Neuronal stem cell (in vitro differentiated cells): ENCODE measurements around the gene FGF11.

Source experiments
- DNase-seq: peaks from one replicate; pipeline ENCODE4 v3.0.0-alpha.2; 2013; ENCODE audit warnings: low spot score
- H2AFZ ChIP-seq: one replicate; pipeline ENCODE4 v1.6.1; 2013; ENCODE audit warnings: mild to moderate bottlenecking, low read length, inconsistent platforms
- H2AK5ac ChIP-seq: 2 replicates; pipeline ENCODE4 v1.6.1; 2013; ENCODE audit warnings: low read depth, mild to moderate bottlenecking, inconsistent platforms, low read length, moderate library complexity, mixed read lengths
- H2BK120ac ChIP-seq: 2 replicates; pipeline ENCODE4 v1.6.1; 2013; ENCODE audit warnings: low read depth, mild to moderate bottlenecking, inconsistent platforms, low read length, moderate library complexity, mixed read lengths
- H2BK12ac ChIP-seq: one replicate; pipeline ENCODE4 v1.6.1; 2013; ENCODE audit warnings: low read length, inconsistent platforms
- H2BK15ac ChIP-seq: 2 replicates; pipeline ENCODE4 v1.6.1; 2013; ENCODE audit warnings: mild to moderate bottlenecking, low read length, inconsistent platforms, mixed read lengths
- H2BK5ac ChIP-seq: one replicate; pipeline ENCODE4 v1.6.1; 2013; ENCODE audit warnings: inconsistent platforms, mild to moderate bottlenecking, low read length, moderate library complexity
- H3K14ac ChIP-seq: one replicate; pipeline ENCODE4 v1.6.1; 2013; ENCODE audit warnings: low read length, inconsistent platforms
- H3K18ac ChIP-seq: 2 replicates; pipeline ENCODE4 v1.6.1; 2013; ENCODE audit warnings: low read length, inconsistent platforms
- H3K23ac ChIP-seq: 2 replicates; pipeline ENCODE4 v1.6.1; 2013; ENCODE audit warnings: low read depth, mild to moderate bottlenecking, mixed read lengths, low read length, inconsistent platforms; ENCODE audit not compliant: poor library complexity
- H3K27ac ChIP-seq: replicated peaks from 3 replicates; pipeline ENCODE4 v1.5.1; 2013; ENCODE audit warnings: low read length, inconsistent platforms
- H3K27me3 ChIP-seq, 3 experiments: 2 replicates each; pipeline ENCODE4 v1.6.1; 2013; ENCODE audit warnings: low read length in 3 of 3, mild to moderate bottlenecking in 2 of 3, inconsistent platforms in 1 of 3, low read depth in 1 of 3, mixed read lengths in 1 of 3, moderate library complexity in 1 of 3; ENCODE audit not compliant: control insufficient read depth in 3 of 3, insufficient read depth in 3 of 3
- H3K36me3 ChIP-seq, 2 donors: replicated peaks in 1 of 2; 2 replicates each; pipeline ENCODE4 v1.6.1; 2013; ENCODE audit warnings: low read length in 2 of 2; ENCODE audit not compliant: control insufficient read depth in 2 of 2, insufficient read depth in 2 of 2
- H3K4ac ChIP-seq: 2 replicates; pipeline ENCODE4 v1.6.1; 2013; ENCODE audit warnings: inconsistent platforms, mild to moderate bottlenecking, low read length, moderate library complexity
- H3K4me1 ChIP-seq, 2 donors: 1 replicate in 1 of 2; 2 replicates in 1 of 2; pipeline ENCODE4 v1.6.1; 2013; ENCODE audit warnings: low read length in 2 of 2, low read depth in 1 of 2; ENCODE audit not compliant: control insufficient read depth in 2 of 2, insufficient read depth in 1 of 2
- H3K4me2 ChIP-seq: one replicate; pipeline ENCODE4 v1.6.1; 2013; ENCODE audit warnings: mild to moderate bottlenecking, low read length, inconsistent platforms; ENCODE audit not compliant: insufficient read depth, poor library complexity, severe bottlenecking
- H3K4me3 ChIP-seq, 2 donors: 2 replicates each; pipeline ENCODE4 v1.5.1; 2013; ENCODE audit warnings: low read length in 2 of 2, mild to moderate bottlenecking in 2 of 2, inconsistent platforms in 1 of 2, moderate library complexity in 1 of 2
- H3K79me1 ChIP-seq: one replicate; pipeline ENCODE4 v1.6.1; 2013; ENCODE audit warnings: low read depth, mild to moderate bottlenecking, inconsistent platforms, low read length, moderate library complexity
- H3K9ac ChIP-seq: one replicate; pipeline ENCODE4 v1.6.1; 2013; ENCODE audit warnings: mild to moderate bottlenecking, low read depth, low read length, inconsistent platforms; ENCODE audit not compliant: poor library complexity
- H3K9me3 ChIP-seq, 2 donors: replicated peaks in 1 of 2; 2 replicates each; pipeline versions ENCODE3 to v1.6.1; 2013; ENCODE audit warnings: low read length in 2 of 2, mild to moderate bottlenecking in 2 of 2, inconsistent platforms in 1 of 2, low read depth in 1 of 2, mixed read lengths in 1 of 2, moderate library complexity in 1 of 2; ENCODE audit not compliant: control insufficient read depth in 2 of 2, insufficient read depth in 1 of 2
- H4K8ac ChIP-seq: one replicate; pipeline ENCODE4 v1.6.1; 2013; ENCODE audit warnings: low read depth, mild to moderate bottlenecking, inconsistent platforms, low read length, moderate library complexity
- H4K91ac ChIP-seq: one replicate; pipeline ENCODE4 v1.6.1; 2013; ENCODE audit warnings: low read length, low read depth, mild to moderate bottlenecking, inconsistent platforms; ENCODE audit not compliant: poor library complexity
- WGBS, 2 donors: extraction: QIAGEN DNeasy Blood & Tissue Kit; methylation state at CpG; one replicate each; pipeline ENCODE4 v1.1.7; 2013; ENCODE audit warnings: missing lambda C conversion rate in 2 of 2, mixed read lengths in 1 of 2; ENCODE audit not compliant: insufficient read length in 2 of 2, insufficient replicate concordance in 1 of 2; ENCODE audit errors: extremely low coverage in 2 of 2; 5-methylcytosine and 5-hydroxymethylcytosine counted together

Gene FGF11

DNA sequence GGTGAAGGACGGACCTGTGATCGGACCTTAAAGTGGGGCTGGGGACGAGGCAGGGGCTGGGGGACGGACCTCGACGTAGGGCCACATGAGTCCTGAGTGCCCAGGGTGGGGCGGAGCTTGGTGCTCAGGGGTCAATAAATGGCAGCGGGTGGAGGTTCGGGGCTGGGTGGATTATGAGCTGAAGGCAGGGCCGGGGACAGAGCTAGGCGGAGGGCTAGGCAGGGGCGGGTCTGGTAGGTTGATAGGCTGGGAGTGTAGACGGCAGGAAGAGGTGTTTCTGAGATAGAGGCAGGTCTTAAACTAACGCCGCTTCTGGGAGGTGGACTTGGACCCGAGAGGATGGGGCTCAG, 6.3 kb downstream of the FGF11 start:
- Histone ChIP-seq H3K27ac (peak overlapping the region; percentile 37), H3K4me2 (peak overlapping the region; percentile 95)

GRCh38 chr17:7448461-7448860, 9.1 kb downstream of the FGF11 start:
- WGBS, 2 donors = no CpG with 5 or more reads among the region's 7 CpGs
- Histone ChIP-seq H3K23ac (no peak overlapping the region), H3K4me3 (no peak overlapping the region), H3K9me3 (peaks cover 1 to 5% of the 10 kb centered on the region in 2 donors), H3K4me1 (peaks cover 6 to 13% of the 10 kb centered on the region in 2 donors), H3K79me1 (peaks cover 2% of the 10 kb centered on the region), H2AK5ac (no peak overlapping the region), H2AFZ (no peak overlapping the region), H3K4ac (no peak overlapping the region), H2BK5ac (no peak overlapping the region), H3K4me2 (no peak overlapping the region), H2BK12ac (no peak overlapping the region), H4K91ac (no peak overlapping the region), H3K27ac (no peak overlapping the region), H3K36me3 (no peaks in the 10 kb centered on the region), H2BK15ac (no peak overlapping the region), H4K8ac (no peak overlapping the region), H2BK120ac (no peak overlapping the region), H3K18ac (no peak overlapping the region), H3K14ac (no peak overlapping the region), H3K27me3 (peaks cover 0 to 12% (median 6%) of the 10 kb centered on the region in 3 experiments), H3K9ac (no peak overlapping the region)
- DNase-seq = no peak

More for the DNA sequence above, 6.3 kb downstream of the FGF11 start:
- no CpG with 5 or more reads among the region's 16 CpGs for WGBS, 2 donors
- Histone ChIP-seq H2AFZ (peak overlapping the region; percentile 97), H2BK15ac (no peak overlapping the region), H3K27me3 (peaks cover 0 to 15% (median 6%) of the 10 kb centered on the region in 3 experiments), H3K14ac (no peak overlapping the region), H2BK12ac (no peak overlapping the region), H3K4ac (no peak overlapping the region), H4K91ac (no peak overlapping the region), H2AK5ac (peak overlapping the region; percentile 23), H2BK120ac (no peak overlapping the region), H3K4me3 (peak overlapping the region; percentile 45 to 62), H3K18ac (peak overlapping the region; percentile 95), H3K4me1 (peaks cover 11 to 22% of the 10 kb centered on the region in 2 donors), H2BK5ac (no peak overlapping the region), H3K23ac (peak overlapping the region; percentile 52), H3K9me3 (peaks cover 1 to 5% of the 10 kb centered on the region in 2 donors), H4K8ac (no peak overlapping the region), H3K79me1 (peaks cover 2% of the 10 kb centered on the region), H3K36me3 (no peaks in the 10 kb centered on the region), H3K9ac (peak overlapping the region; percentile 71)
- peak; percentile 54 for DNase-seq

- H3K23ac ChIP-seq = no peak overlapping the region
- H3K4me2 ChIP-seq = no peak overlapping the region
- H4K91ac ChIP-seq = no peak overlapping the region
- H2BK12ac ChIP-seq = no peak overlapping the region
- no peak overlapping the region for H3K4me3 ChIP-seq
- no peak overlapping the region for H3K14ac ChIP-seq
- no peak overlapping the region for H3K9ac ChIP-seq
- H3K4me1 ChIP-seq = peaks cover 0 to 10% of the 10 kb centered on the region in 2 donors
- peaks cover 5% of the 10 kb centered on the region for H3K79me1 ChIP-seq
- no peak overlapping the region for H3K18ac ChIP-seq
- H4K8ac ChIP-seq = no peak overlapping the region
- H2AFZ ChIP-seq = no peak overlapping the region
- peaks cover 0 to 4% of the 10 kb centered on the region in 2 donors for H3K9me3 ChIP-seq
- H2BK5ac ChIP-seq = no peak overlapping the region
- no CpG with 5 or more reads among the region's 3 CpGs for WGBS, 2 donors
- no peak overlapping the region for H2BK120ac ChIP-seq
- peaks cover 3 to 25% of the 10 kb centered on the region in 2 donors for H3K36me3 ChIP-seq
- H3K4ac ChIP-seq = no peak overlapping the region
- H2BK15ac ChIP-seq = no peak overlapping the region
- H3K27me3 ChIP-seq = no peaks in the 10 kb centered on the region
- H3K27ac ChIP-seq = no peak overlapping the region
- DNase-seq = no peak
- no peak overlapping the region for H2AK5ac ChIP-seq
Observed at GRCh38 chr17:7459961-7460545, 20.7 kb downstream of the FGF11 start.

GRCh38 chr17:7460850-7461660, 21.7 kb downstream of the FGF11 start:
- Histone ChIP-seq H3K18ac (peak overlapping the region; percentile 49), H2BK120ac (no peak overlapping the region), H2AK5ac (peak overlapping the region; percentile 98), H3K36me3 (peaks cover 3 to 30% of the 10 kb centered on the region in 2 donors), H4K91ac (no peak overlapping the region), H3K14ac (no peak overlapping the region), H3K27ac (peak overlapping the region; percentile 12), H3K9me3 (peaks cover 0 to 4% of the 10 kb centered on the region in 2 donors), H3K23ac (no peak overlapping the region), H2BK15ac (no peak overlapping the region), H2AFZ (no peak overlapping the region), H3K9ac (no peak overlapping the region), H3K4me2 (no peak overlapping the region), H4K8ac (no peak overlapping the region), H3K4ac (no peak overlapping the region), H3K79me1 (peaks cover 5% of the 10 kb centered on the region), H3K4me1 (peaks cover 0 to 10% of the 10 kb centered on the region in 2 donors), H3K27me3 (no peaks in the 10 kb centered on the region), H3K4me3 (no peak overlapping the region), H2BK12ac (no peak overlapping the region), H2BK5ac (peak overlapping the region; percentile 62)
- WGBS, 2 donors = no CpG with 5 or more reads among the region's 7 CpGs
- no peak for DNase-seq
